CD4-positive, alpha-beta T cell treated with Interleukin-21 for 1 hour (primary cell): Measurements from ENCODE around the gene DPH3.
"Not testable (repeated sequence)": the region's sequence is repeated elsewhere in the genome, so short reads cannot be mapped to it uniquely, and the experiment has no call there.

ENCODE experiments used
- DNase-seq: peaks from one replicate; pipeline ENCODE4 v3.0.0-alpha.2; 2020

Gene DPH3

GRCh38 chr3:16264708-16265454, at the start of gene DPH3, which contains the start of gene OXNAD1:
Gene DPH3, minus strand, starts transcription at chr3:16264943. Its CDS starts 67 bp downstream, at chr3:16264876.
Gene OXNAD1, plus strand, starts transcription at chr3:16265212. Its CDS starts 5,741 bp downstream, at chr3:16270953.
- peak; percentile 100 for DNase-seq

- no peak for DNase-seq
These were observed 49.3 kb upstream of the DPH3 start for GRCh38 chr3:16313886-16314645.

GRCh38 chr3:16311960-16312451, 47.3 kb upstream of the DPH3 start:
- peak; percentile 74 for DNase-seq

GRCh38 chr3:16310486-16310885, 45.7 kb upstream of the DPH3 start:
- not testable (repeated sequence) for DNase-seq

- DNase-seq = peak; percentile 81
These were observed 44.8 kb upstream of the DPH3 start for GRCh38 chr3:16309558-16309957.

GRCh38 chr3:16308727-16309126, 44.0 kb upstream of the DPH3 start:
- no peak for DNase-seq

- no peak for DNase-seq
These were observed 43.2 kb upstream of the DPH3 start for GRCh38 chr3:16307832-16308531.

GRCh38 chr3:16305111-16305541, 40.4 kb upstream of the DPH3 start:
- DNase-seq = peak; percentile 64

- DNase-seq = no peak
These were observed 39.6 kb upstream of the DPH3 start for GRCh38 chr3:16304061-16305010.

- DNase-seq = no peak
These were observed 38.4 kb upstream of the DPH3 start for GRCh38 chr3:16303037-16303575.

GRCh38 chr3:16302082-16302631, 37.4 kb upstream of the DPH3 start:
- DNase-seq = no peak

GRCh38 chr3:16301507-16301906, 36.8 kb upstream of the DPH3 start:
- peak; percentile 40 for DNase-seq

- peak; percentile 77 for DNase-seq
These were observed 36.2 kb upstream of the DPH3 start for GRCh38 chr3:16300881-16301359.

GRCh38 chr3:16300307-16300706, 35.6 kb upstream of the DPH3 start:
- DNase-seq = peak; percentile 37

GRCh38 chr3:16299746-16300145, 35.0 kb upstream of the DPH3 start:
- no peak for DNase-seq

- no peak for DNase-seq
These were observed 34.1 kb upstream of the DPH3 start for GRCh38 chr3:16298891-16299290.

GRCh38 chr3:16297997-16298885, 33.5 kb upstream of the DPH3 start:
- DNase-seq = no peak

- no peak for DNase-seq
These were observed 30.7 kb upstream of the DPH3 start for GRCh38 chr3:16295298-16295890.

- DNase-seq = no peak
These were observed 30.1 kb upstream of the DPH3 start for GRCh38 chr3:16294844-16295243.

GRCh38 chr3:16290827-16291196, 26.1 kb upstream of the DPH3 start:
- DNase-seq = peak; percentile 61
